Gastrocnemius medialis (tissue), 4 donors: Measurements from ENCODE around the gene TNFSF10. TPM values are rescaled to one million over a fixed set of nuclear protein-coding genes. Genes with fewer than 3 reads are reported as not detected.

Experiments used
- ATAC-seq, 2 donors: fragments of 150-250 bp; one replicate each; pipeline ENCODE4 v1.9.1; 2016
- DNase-seq, 2 donors: peaks; one replicate each; pipeline ENCODE4 v3.0.0-alpha.2; 2019
- H3K27ac ChIP-seq, 4 donors: fragments of 200-600 bp; sonication (generic); 1 replicate in 1 of 4; 2 replicates in 3 of 4; pipeline ENCODE4 v1.5.1; 2016 to 2018; ENCODE audit warnings: mild to moderate bottlenecking in 2 of 4, moderate library complexity in 1 of 4
- H3K27me3 ChIP-seq, 3 donors: fragments of 200-600 bp; sonication (generic) in 2 of 3; 1 replicate in 1 of 3; 2 replicates in 2 of 3; pipeline versions ENCODE4 v1.5.1 to v1.6.0; 2016 to 2019; ENCODE audit warnings: mild to moderate bottlenecking in 1 of 3, moderate library complexity in 1 of 3
- H3K36me3 ChIP-seq, 2 donors: fragments of 200-600 bp; sonication (generic) in 1 of 2; one replicate each; pipeline ENCODE4 v1.5.1; 2017 to 2018
- H3K4me1 ChIP-seq, 2 donors: fragments of 200-600 bp; sonication (generic) in 1 of 2; one replicate each; pipeline ENCODE4 v1.5.1; 2016 to 2017; ENCODE audit warnings: mild to moderate bottlenecking in 2 of 2
- H3K4me3 ChIP-seq, 4 donors: fragments of 200-600 bp; sonication (generic) in 3 of 4; 1 replicate in 1 of 4; 2 replicates in 3 of 4; pipeline ENCODE4 v1.5.1; 2016 to 2019; ENCODE audit warnings: mild to moderate bottlenecking in 2 of 4
- H3K9me3 ChIP-seq, 3 donors: fragments of 200-600 bp; sonication (generic) in 2 of 3; 1 replicate in 1 of 3; 2 replicates in 2 of 3; pipeline ENCODE4 v1.5.1; 2016 to 2019
- CTCF ChIP-seq, 5 experiments: fragments of 450-650 bp in 3 of 5; fragments of 200-600 bp in 2 of 5; sonication (generic) in 2 of 5; IDR thresholded peaks in 4 of 5; conservative IDR thresholded peaks in 1 of 5; 1 replicate in 4 of 5; 2 replicates in 1 of 5; pipeline ENCODE4 v1.5.1; 2016 to 2019; ENCODE audit warnings: antibody characterized with exemption in 5 of 5, mild to moderate bottlenecking in 3 of 5, moderate library complexity in 3 of 5
- POLR2A ChIP-seq, 2 donors: fragments of 450-650 bp; IDR thresholded peaks; one replicate each; pipeline ENCODE4 v1.6.1; 2017; ENCODE audit warnings: antibody characterized with exemption in 2 of 2, mild to moderate bottlenecking in 2 of 2, moderate library complexity in 2 of 2
- in situ Hi-C, 4 donors: fragments of 200-750 bp; cut with MboI; loops; one replicate each; pipeline versions ENCODE4 v1.15.0 to v1.8.0; 2017; ENCODE audit warnings: low sequenced_read_pairs in 4 of 4
- intact Hi-C: fragments of 100-400 bp; cut with DNase I; formaldehyde crosslinking; loops from one replicate; pipeline ENCODE4 v1.15.1; 2023; ENCODE audit warnings: low total_unique reads
- total RNA-seq, 4 donors: library from RNA; depleted of rRNA; stranded (reverse); fragments of >200 nt; gene quantifications; one replicate each; pipeline versions ENCODE4 v1.1.0 to v1.2.3, GENCODE V29; 2016

The TNFSF10 gene
- total RNA-seq, 4 donors from 2014 or later, result 10.2 to 32.8 (median 24.3) TPM

GRCh38 chr3:172518929-172519640 is 4.1 kb downstream of the TNFSF10 start:
- H3K4me3 ChIP-seq, result peak overlapping the region in 2 of 4 donors; percentile 31 to 57
- peaks cover 28 to 40% of the 10 kb centered on the region in 2 donors for H3K4me1 ChIP-seq
- DNase-seq (no peak), ATAC-seq (no peak)
- in situ Hi-C loops (no loop called here), intact Hi-C loops (no loop called here)
- peak overlapping the region in 2 of 4 donors; percentile 11 to 66 for H3K27ac ChIP-seq
- no peak for TF ChIP-seq POLR2A (IDR thresholded peaks at IDR 0.05)
- TF ChIP-seq CTCF (IDR thresholded peaks at IDR 0.05 in 4 of 5, conservative IDR thresholded peaks at IDR 0.05 in 1 of 5), result no peak
- no peaks in the 10 kb centered on the region for H3K36me3 ChIP-seq
- no peaks in the 10 kb centered on the region for H3K27me3 ChIP-seq
- H3K9me3 ChIP-seq, result no peaks in the 10 kb centered on the region

- DNase-seq (no peak), ATAC-seq (no peak)
- H3K27me3 ChIP-seq, result no peaks in the 10 kb centered on the region
- no peak for TF ChIP-seq CTCF (IDR thresholded peaks at IDR 0.05 in 4 of 5, conservative IDR thresholded peaks at IDR 0.05 in 1 of 5)
- TF ChIP-seq POLR2A (IDR thresholded peaks at IDR 0.05), result no peak
- no peak overlapping the region for H3K4me3 ChIP-seq
- H3K27ac ChIP-seq, result peak overlapping the region in 3 of 4 donors; percentile 65 to 75 (median 72)
- no peaks in the 10 kb centered on the region for H3K36me3 ChIP-seq
- intact Hi-C loops (no loop called here), in situ Hi-C loops (no loop called here)
- H3K4me1 ChIP-seq, result peaks cover 31 to 51% of the 10 kb centered on the region in 2 donors
- no peaks in the 10 kb centered on the region for H3K9me3 ChIP-seq
Observed at GRCh38 chr3:172517859-172518466, 5.3 kb downstream of the TNFSF10 start.

- TF ChIP-seq POLR2A (IDR thresholded peaks at IDR 0.05) (no peak), CTCF (IDR thresholded peaks at IDR 0.05 in 4 of 5, conservative IDR thresholded peaks at IDR 0.05 in 1 of 5) (no peak)
- ATAC-seq, result peak; percentile 62 to 84
- in situ Hi-C loops (no loop called here), intact Hi-C loops (no loop called here)
- DNase-seq, result peak; percentile 16 to 56
- H3K4me3 ChIP-seq, result no peak overlapping the region
- no peaks in the 10 kb centered on the region for H3K36me3 ChIP-seq
- H3K4me1 ChIP-seq, result peaks cover 31 to 52% of the 10 kb centered on the region in 2 donors
- H3K27ac ChIP-seq, result peak overlapping the region; percentile 58 to 75 (median 68)
- H3K9me3 ChIP-seq, result no peaks in the 10 kb centered on the region
- no peaks in the 10 kb centered on the region for H3K27me3 ChIP-seq
Observed at GRCh38 chr3:172516318-172517214, 6.7 kb downstream of the TNFSF10 start.

- no peaks in the 10 kb centered on the region for H3K9me3 ChIP-seq
- H3K4me1 ChIP-seq, result peaks cover 31 to 52% of the 10 kb centered on the region in 2 donors
- H3K27me3 ChIP-seq, result no peaks in the 10 kb centered on the region
- H3K36me3 ChIP-seq, result no peaks in the 10 kb centered on the region
- no peak overlapping the region for H3K4me3 ChIP-seq
- no peak for DNase-seq
- TF ChIP-seq POLR2A (IDR thresholded peaks at IDR 0.05) (no peak), CTCF (IDR thresholded peaks at IDR 0.05 in 4 of 5, conservative IDR thresholded peaks at IDR 0.05 in 1 of 5) (no peak)
- no peak for ATAC-seq
- peak overlapping the region; percentile 58 to 75 (median 68) for H3K27ac ChIP-seq
- in situ Hi-C loops, result no loop called here
- intact Hi-C loops, result no loop called here
Observed at GRCh38 chr3:172515130-172515918, 7.9 kb downstream of the TNFSF10 start.
